Epithelial cell of umbilical artery (primary cell): Measurements from ENCODE around the gene TAC4. TPM values are rescaled to one million over a fixed set of nuclear protein-coding genes. Genes with fewer than 3 reads are reported as not detected.

ENCODE experiments used
- total RNA-seq: library from RNA; depleted of rRNA; stranded (reverse); fragments of >200 nt; gene quantifications from 2 replicates; pipeline ENCODE4 v1.2.3, GENCODE V29; 2014

Gene TAC4
- not detected in 2 replicates for total RNA-seq

GRCh38 chr17:49848019-49848473 lies at the start of gene TAC4:
TSS of gene TAC4 (minus strand) at chr17:49848069. CDS start at chr17:49848017, 52 bp downstream.

GRCh38 chr17:49788478-49789242 lies 59.2 kb downstream of the TAC4 start, which contains the start of gene KAT7:
TSS of gene KAT7 (plus strand) at chr17:49788681. CDS start at chr17:49788835, 154 bp downstream.

Other genes with a start within 250 kb of the TAC4 start
- gene SPOP, start 170.0 kb downstream of the TAC4 start, total RNA-seq = 64.6 and 88.3 TPM in 2 replicates
- 60.1 and 71.4 TPM in 2 replicates for gene SLC35B1, start 140.1 kb downstream of the TAC4 start, total RNA-seq
- 1.6 and 1.8 TPM in 2 replicates for gene FAM117A, start 83.9 kb downstream of the TAC4 start, total RNA-seq
- gene KAT7, start 59.4 kb downstream of the TAC4 start, total RNA-seq = 23.7 and 36.8 TPM in 2 replicates
- gene DLX4, start 121.1 kb upstream of the TAC4 start, total RNA-seq = not detected in 2 replicates
- gene DLX3, start 147.2 kb upstream of the TAC4 start, total RNA-seq = not detected in 2 replicates
- 107 and 153 TPM in 2 replicates for gene ITGA3, start 208.0 kb upstream of the TAC4 start, total RNA-seq
- gene PDK2, start 247.3 kb upstream of the TAC4 start, total RNA-seq = 7.1 and 7.8 TPM in 2 replicates